Neural cell (in vitro differentiated cells): ENCODE results near the gene RESF1. TPM values are rescaled to one million over a fixed set of nuclear protein-coding genes. Genes with fewer than 3 reads are reported as not detected.

Source experiments
- H2AFZ ChIP-seq: fragments of 200-600, 300-800 bp; sonication (generic), shearing (Covaris generic); 2 replicates; pipeline ENCODE4 v1.6.0; 2014; ENCODE audit warnings: low read depth, mild to moderate bottlenecking, antibody characterized with exemption, low read length, moderate library complexity
- H3F3A ChIP-seq: fragments of 200-600 bp; shearing (Covaris generic); 2 replicates; pipeline ENCODE4 v1.6.1; 2016; ENCODE audit warnings: mild to moderate bottlenecking, moderate library complexity, mixed read lengths, antibody characterized with exemption, low read length; ENCODE audit not compliant: insufficient read depth, poor library complexity, severe bottlenecking
- H3K27ac ChIP-seq: fragments of 200-600, 300-800 bp; sonication (generic), shearing (Covaris generic); 2 replicates; pipeline ENCODE4 v1.5.1; 2014; ENCODE audit warnings: mild to moderate bottlenecking, low read length, moderate library complexity
- H3K27me3 ChIP-seq: fragments of 300-800, 200-600 bp; sonication (generic), shearing (Covaris generic); 2 replicates; pipeline ENCODE4 v1.6.0; 2014; ENCODE audit warnings: mild to moderate bottlenecking, low read depth, low read length, moderate library complexity; ENCODE audit not compliant: insufficient read depth
- H3K36me3 ChIP-seq: fragments of 300-800, 200-600 bp; sonication (generic), shearing (Covaris generic); 2 replicates; pipeline ENCODE4 v1.5.1; 2014; ENCODE audit warnings: mild to moderate bottlenecking, antibody characterized with exemption, low read length, moderate library complexity; ENCODE audit not compliant: insufficient read depth
- H3K4me2 ChIP-seq: fragments of 300-800, 200-600 bp; sonication (generic), shearing (Covaris generic); 2 replicates; pipeline ENCODE4 v1.6.0; 2014; ENCODE audit warnings: mild to moderate bottlenecking, low read length
- H3K4me3 ChIP-seq: fragments of 300-800, 200-600 bp; sonication (generic), shearing (Covaris generic); 2 replicates; pipeline ENCODE4 v1.5.1; 2014; ENCODE audit warnings: mild to moderate bottlenecking, low read length, moderate library complexity
- H3K79me2 ChIP-seq: fragments of 200-600 bp; shearing (Covaris generic); replicated peaks from 2 replicates; pipeline ENCODE4 v1.6.0; 2014; ENCODE audit warnings: mild to moderate bottlenecking, low read length, moderate library complexity; ENCODE audit not compliant: insufficient read depth
- H3K9ac ChIP-seq: fragments of 300-800, 200-600 bp; sonication (generic), shearing (Covaris generic); 2 replicates; pipeline ENCODE4 v1.6.1; 2016; ENCODE audit warnings: mild to moderate bottlenecking, low read length, mixed read lengths
- H3K9me2 ChIP-seq: fragments of 200-600 bp; shearing (Covaris generic); 2 replicates; pipeline ENCODE4 v1.6.1; 2016; ENCODE audit warnings: mild to moderate bottlenecking, low read length, mixed read lengths; ENCODE audit not compliant: insufficient read depth
- H3K9me3 ChIP-seq: fragments of 200-600, 300-800 bp; sonication (generic), shearing (Covaris generic); 2 replicates; pipeline ENCODE4 v1.6.1; 2016; ENCODE audit warnings: mild to moderate bottlenecking, mixed run types, low read length, moderate library complexity, mixed read lengths
- H4K20me1 ChIP-seq: fragments of 200-600 bp; shearing (Covaris generic); 2 replicates; pipeline ENCODE4 v1.6.1; 2016; ENCODE audit warnings: mild to moderate bottlenecking, mixed run types; ENCODE audit not compliant: insufficient read depth
- CTCF ChIP-seq: fragments of 450-650 bp; IDR thresholded peaks from 2 replicates; pipeline ENCODE4 v1.5.1; 2014; ENCODE audit warnings: antibody characterized with exemption, mild to moderate bottlenecking, moderate library complexity; ENCODE audit not compliant: poor library complexity, severe bottlenecking
- EP300 ChIP-seq: fragments of 450-650 bp; conservative IDR thresholded peaks from 2 replicates; pipeline ENCODE4 v1.6.1; 2014; ENCODE audit warnings: antibody characterized with exemption, mild to moderate bottlenecking, moderate library complexity; ENCODE audit not compliant: poor library complexity, severe bottlenecking
- EZH2 ChIP-seq: fragments of 200-600, 300-800 bp; shearing (Covaris generic), sonication (generic); IDR thresholded peaks from 2 replicates; pipeline ENCODE4 v1.6.1; 2014; ENCODE audit warnings: antibody characterized with exemption, low read length, borderline replicate concordance, mild to moderate bottlenecking; ENCODE audit not compliant: insufficient read depth, poor library complexity, severe bottlenecking
- MXI1 ChIP-seq: fragments of 450-650 bp; conservative IDR thresholded peaks from 2 replicates; pipeline ENCODE4 v1.6.1; 2014; ENCODE audit warnings: antibody characterized with exemption, mild to moderate bottlenecking; ENCODE audit not compliant: poor library complexity, severe bottlenecking
- POLR2AphosphoS5 ChIP-seq: IDR thresholded peaks from 2 replicates; pipeline ENCODE4 v1.6.1; 2012
- RAD21 ChIP-seq: fragments of 450-650 bp; conservative IDR thresholded peaks from 2 replicates; pipeline ENCODE4 v1.6.1; 2014; ENCODE audit warnings: antibody characterized with exemption, mild to moderate bottlenecking, moderate library complexity
- REST ChIP-seq: IDR thresholded peaks from 2 replicates; pipeline ENCODE4 v1.6.1; 2012; ENCODE audit warnings: borderline replicate concordance
- SMC3 ChIP-seq: fragments of 450-650 bp; conservative IDR thresholded peaks from 2 replicates; pipeline ENCODE4 v1.6.1; 2014; ENCODE audit warnings: antibody characterized with exemption, mild to moderate bottlenecking, moderate library complexity; ENCODE audit not compliant: poor library complexity
- TAF1 ChIP-seq: IDR thresholded peaks from 2 replicates; pipeline ENCODE4 v1.6.1; 2012; ENCODE audit warnings: low read depth
- polyA plus RNA-seq: library from polyadenylated mRNA; depleted of rRNA; stranded (reverse); fragments of >200 nt; gene quantifications from 2 replicates; pipeline ENCODE4 v1.2.3, GENCODE V29; 2014

The RESF1 gene
- polyA plus RNA-seq, 1 donor from 2014 or later = 37.0 TPM

GRCh38 chr12:32002848-32003493 lies 43.8 kb downstream of the RESF1 start:
- Histone ChIP-seq H3K9me3 (no peaks in the 10 kb centered on the region), H4K20me1 (no peaks in the 10 kb centered on the region), H3K27me3 (no peaks in the 10 kb centered on the region), H3F3A (no peaks in the 10 kb centered on the region), H2AFZ (no peak overlapping the region), H3K36me3 (peaks cover 7% of the 10 kb centered on the region), H3K9me2 (no peaks in the 10 kb centered on the region), H3K4me3 (no peak overlapping the region), H3K9ac (no peak overlapping the region), H3K4me2 (no peak overlapping the region), H3K27ac (no peak overlapping the region), H3K79me2 (no peaks in the 10 kb centered on the region)
- TF ChIP-seq TAF1 (no peak), RAD21 (no peak), SMC3 (no peak), EP300 (no peak), POLR2AphosphoS5 (no peak), CTCF (no peak), EZH2 (no peak), REST (no peak)

GRCh38 chr12:32003654-32004053 lies 44.4 kb downstream of the RESF1 start:
- no peaks in the 10 kb centered on the region for H3K9me2 ChIP-seq
- H3K27ac ChIP-seq = no peak overlapping the region
- no peaks in the 10 kb centered on the region for H3K79me2 ChIP-seq
- H3K4me2 ChIP-seq = no peak overlapping the region
- no peaks in the 10 kb centered on the region for H3F3A ChIP-seq
- no peak overlapping the region for H2AFZ ChIP-seq
- no peak overlapping the region for H3K4me3 ChIP-seq
- TF ChIP-seq EP300 (no peak), TAF1 (no peak), CTCF (no peak), POLR2AphosphoS5 (no peak), RAD21 (no peak), MXI1 (no peak), SMC3 (no peak), EZH2 (no peak), REST (no peak)
- no peaks in the 10 kb centered on the region for H3K9me3 ChIP-seq
- no peaks in the 10 kb centered on the region for H4K20me1 ChIP-seq
- H3K27me3 ChIP-seq = no peaks in the 10 kb centered on the region
- peaks cover 7% of the 10 kb centered on the region for H3K36me3 ChIP-seq
- no peak overlapping the region for H3K9ac ChIP-seq
